HG03066 (cell line): ENCODE data around the gene OCA2.
"Not testable (repeated sequence)": the region's sequence is repeated elsewhere in the genome, so short reads cannot be mapped to it uniquely, and the experiment has no call there.

Source experiments
- ATAC-seq: cut with Tn5 transposase; IDR thresholded peaks from one replicate; pipeline ENCODE4 v1.9.1; 2021; ENCODE audit warnings: low read depth; ENCODE audit not compliant: unreplicated experiment

Gene OCA2

GRCh38 chr15:27855137-27855536 lies 244.0 kb downstream of the OCA2 start:
- ATAC-seq: no peak

GRCh38 chr15:27854601-27855000 lies 244.5 kb downstream of the OCA2 start:
- no peak for ATAC-seq

- no peak for ATAC-seq
These were observed 245.3 kb downstream of the OCA2 start for GRCh38 chr15:27853624-27854455.

- no peak for ATAC-seq
These were observed 247.3 kb downstream of the OCA2 start for GRCh38 chr15:27851858-27852210.

- no peak for ATAC-seq
These were observed 247.9 kb downstream of the OCA2 start for GRCh38 chr15:27850981-27851857.

- ATAC-seq: no peak
These were observed 249.1 kb downstream of the OCA2 start for GRCh38 chr15:27850050-27850449.

- ATAC-seq: not testable (repeated sequence)
These were observed 250.2 kb downstream of the OCA2 start for GRCh38 chr15:27848936-27849335.

- ATAC-seq: no peak
These were observed 251.1 kb downstream of the OCA2 start for GRCh38 chr15:27847775-27848710.

GRCh38 chr15:27846722-27847395 lies 252.3 kb downstream of the OCA2 start:
- no peak for ATAC-seq

- no peak for ATAC-seq
These were observed 253.4 kb downstream of the OCA2 start for GRCh38 chr15:27845535-27846369.

- ATAC-seq: no peak
These were observed 255.0 kb downstream of the OCA2 start for GRCh38 chr15:27844018-27844666.

GRCh38 chr15:27843146-27843545 lies 256.0 kb downstream of the OCA2 start:
- no peak for ATAC-seq

GRCh38 chr15:27842526-27842925 lies 256.6 kb downstream of the OCA2 start:
- no peak for ATAC-seq

- no peak for ATAC-seq
These were observed 263.7 kb downstream of the OCA2 start for GRCh38 chr15:27835233-27835939.

- ATAC-seq: no peak
These were observed 264.4 kb downstream of the OCA2 start for GRCh38 chr15:27834684-27835083.

GRCh38 chr15:27833974-27834373 lies 265.1 kb downstream of the OCA2 start:
- ATAC-seq: no peak

GRCh38 chr15:27833178-27833577 lies 265.9 kb downstream of the OCA2 start:
- ATAC-seq: no peak

- no peak for ATAC-seq
These were observed 266.9 kb downstream of the OCA2 start for GRCh38 chr15:27832237-27832596.
